WERI-Rb-1 (cell line): ENCODE measurements around the gene SORBS1.

Experiments used
- DNase-seq: peaks from one replicate; pipeline ENCODE4 v3.0.0-alpha.2; 2020
- H3K27ac ChIP-seq: fragments of 250-450 bp; sonication (Bioruptor Pico); 2 replicates; pipeline ENCODE4 v1.5.1; 2020; ENCODE audit warnings: mild to moderate bottlenecking, moderate library complexity
- H3K27me3 ChIP-seq: fragments of 250-450 bp; sonication (Bioruptor Pico); 2 replicates; pipeline ENCODE4 v1.5.1; 2021; ENCODE audit warnings: mild to moderate bottlenecking, low read depth, moderate library complexity; ENCODE audit not compliant: insufficient read depth, severe bottlenecking
- H3K36me3 ChIP-seq: fragments of 250-450 bp; sonication (Bioruptor Pico); 2 replicates; pipeline ENCODE4 v1.5.1; 2020; ENCODE audit warnings: mild to moderate bottlenecking, moderate library complexity
- H3K4me3 ChIP-seq: 2 replicates; pipeline ENCODE4 v1.5.1; 2011; ENCODE audit warnings: low read depth, mild to moderate bottlenecking, control low read depth, low read length
- H3K9me3 ChIP-seq: fragments of 250-450 bp; sonication (Bioruptor Pico); 2 replicates; pipeline ENCODE4 v1.5.1; 2021; ENCODE audit warnings: mild to moderate bottlenecking, moderate library complexity; ENCODE audit not compliant: severe bottlenecking
- TF ChIP-seq, protein P1 (sequence below): IDR thresholded peaks from 2 replicates; pipeline ENCODE4 v1.5.1; 2011; ENCODE audit warnings: low read depth, mild to moderate bottlenecking, control low read depth, inconsistent platforms, low read length

SORBS1 gene

DNA sequence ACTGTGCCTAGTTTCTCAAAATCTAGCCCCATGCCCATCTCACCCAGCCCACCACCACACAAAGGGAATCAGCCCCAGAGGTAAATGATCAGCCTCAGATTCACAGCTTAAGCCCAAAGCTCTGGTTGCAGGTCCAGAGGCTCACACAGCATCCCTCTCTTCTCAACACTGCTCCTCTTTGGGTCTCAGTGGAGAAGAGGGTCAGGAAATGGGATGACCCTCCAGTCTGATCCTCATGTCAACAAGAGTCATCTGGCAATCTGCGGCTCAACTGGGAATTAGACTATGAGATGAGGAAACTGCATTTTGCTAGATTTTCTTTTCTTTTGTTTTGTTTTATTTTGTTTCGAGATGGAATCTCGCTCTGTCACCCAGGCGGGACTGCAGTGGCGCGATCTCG, 144.2 kb downstream of the SORBS1 start:
- no peak overlapping the region for H3K27ac ChIP-seq
- H3K36me3 ChIP-seq: no peaks in the 10 kb centered on the region
- no peaks in the 10 kb centered on the region for H3K9me3 ChIP-seq
- TF ChIP-seq, protein P1, sequence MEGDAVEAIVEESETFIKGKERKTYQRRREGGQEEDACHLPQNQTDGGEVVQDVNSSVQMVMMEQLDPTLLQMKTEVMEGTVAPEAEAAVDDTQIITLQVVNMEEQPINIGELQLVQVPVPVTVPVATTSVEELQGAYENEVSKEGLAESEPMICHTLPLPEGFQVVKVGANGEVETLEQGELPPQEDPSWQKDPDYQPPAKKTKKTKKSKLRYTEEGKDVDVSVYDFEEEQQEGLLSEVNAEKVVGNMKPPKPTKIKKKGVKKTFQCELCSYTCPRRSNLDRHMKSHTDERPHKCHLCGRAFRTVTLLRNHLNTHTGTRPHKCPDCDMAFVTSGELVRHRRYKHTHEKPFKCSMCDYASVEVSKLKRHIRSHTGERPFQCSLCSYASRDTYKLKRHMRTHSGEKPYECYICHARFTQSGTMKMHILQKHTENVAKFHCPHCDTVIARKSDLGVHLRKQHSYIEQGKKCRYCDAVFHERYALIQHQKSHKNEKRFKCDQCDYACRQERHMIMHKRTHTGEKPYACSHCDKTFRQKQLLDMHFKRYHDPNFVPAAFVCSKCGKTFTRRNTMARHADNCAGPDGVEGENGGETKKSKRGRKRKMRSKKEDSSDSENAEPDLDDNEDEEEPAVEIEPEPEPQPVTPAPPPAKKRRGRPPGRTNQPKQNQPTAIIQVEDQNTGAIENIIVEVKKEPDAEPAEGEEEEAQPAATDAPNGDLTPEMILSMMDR: no peak
- DNase-seq: no peak
- no peak overlapping the region for H3K4me3 ChIP-seq
- no peaks in the 10 kb centered on the region for H3K27me3 ChIP-seq

DNA sequence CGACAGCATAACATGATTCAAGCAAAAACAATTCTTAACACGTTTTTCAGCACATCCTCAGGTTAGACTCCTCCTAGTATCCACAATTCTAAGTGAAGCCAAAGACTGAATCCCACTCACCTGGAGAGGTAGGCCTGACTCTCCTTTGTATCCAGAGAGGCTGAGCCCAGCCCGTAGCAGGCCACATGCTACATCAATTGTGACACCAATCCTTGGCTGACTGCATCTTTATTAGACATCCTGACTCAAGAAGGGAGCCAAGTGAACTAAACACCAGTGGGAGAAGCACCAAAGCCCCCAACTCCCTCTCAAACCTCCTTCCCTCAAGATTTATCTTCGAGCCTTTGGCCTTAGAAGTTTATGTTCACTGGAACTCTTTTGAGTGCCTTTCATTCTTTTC, 144.9 kb downstream of the SORBS1 start:
- TF ChIP-seq, protein P1: no peak
- no peak overlapping the region for H3K4me3 ChIP-seq
- H3K27ac ChIP-seq: no peak overlapping the region
- H3K27me3 ChIP-seq: no peaks in the 10 kb centered on the region
- DNase-seq: no peak
- no peaks in the 10 kb centered on the region for H3K36me3 ChIP-seq
- no peaks in the 10 kb centered on the region for H3K9me3 ChIP-seq

DNA sequence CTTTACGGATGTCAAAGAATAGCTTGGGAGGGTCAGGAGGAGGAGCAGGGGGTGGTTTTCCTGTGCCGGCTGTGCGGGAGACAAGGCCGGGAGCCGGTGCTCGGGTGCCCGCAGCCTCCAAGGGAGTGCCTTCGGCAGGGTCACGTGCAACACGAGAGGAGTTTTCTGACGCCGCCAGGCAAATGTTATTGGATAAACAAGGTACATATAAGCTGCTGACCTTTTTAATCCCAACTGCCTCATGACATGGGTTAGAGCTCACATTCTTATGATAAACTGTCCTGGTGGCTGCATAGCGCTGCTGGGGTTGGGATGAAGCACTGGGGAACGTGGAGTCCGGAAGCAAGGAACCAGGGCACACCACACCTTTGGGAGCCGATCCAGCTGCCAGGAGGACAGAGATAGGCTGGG, 145.5 kb downstream of the SORBS1 start:
- H3K27ac ChIP-seq: no peak overlapping the region
- no peak overlapping the region for H3K4me3 ChIP-seq
- DNase-seq: no peak
- no peaks in the 10 kb centered on the region for H3K36me3 ChIP-seq
- no peaks in the 10 kb centered on the region for H3K27me3 ChIP-seq
- no peaks in the 10 kb centered on the region for H3K9me3 ChIP-seq
- TF ChIP-seq, protein P1: no peak

DNA sequence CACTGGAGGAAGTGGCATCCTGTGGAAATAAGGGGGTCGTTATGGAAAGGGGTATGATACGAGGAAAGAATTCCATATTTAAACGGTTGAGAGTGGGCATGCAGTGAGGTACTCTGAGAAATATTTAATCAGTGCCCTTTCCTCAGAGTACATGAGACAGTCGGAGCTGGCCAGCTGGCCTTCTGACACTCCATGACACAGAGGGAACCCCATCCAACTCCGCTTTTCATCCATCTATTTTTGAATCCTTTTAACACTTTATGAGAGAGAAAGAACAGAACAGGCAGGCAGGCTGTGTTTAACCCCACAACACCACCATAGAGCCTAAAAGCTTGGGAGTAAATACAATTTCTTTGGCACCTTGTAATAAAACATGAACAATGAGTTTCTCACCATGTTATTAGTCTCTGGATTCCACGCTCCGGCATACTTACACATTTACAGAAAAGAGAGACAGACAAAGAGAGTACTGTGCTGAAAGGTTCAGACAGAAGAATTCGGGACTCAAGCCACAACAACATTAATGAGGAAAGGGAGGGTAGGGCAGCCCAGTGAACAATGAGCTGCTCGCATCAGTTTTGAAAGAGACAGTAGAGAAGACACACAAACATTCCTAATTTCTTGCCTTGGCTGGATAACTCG, 146.2 kb downstream of the SORBS1 start:
- no peaks in the 10 kb centered on the region for H3K9me3 ChIP-seq
- H3K4me3 ChIP-seq: no peak overlapping the region
- no peaks in the 10 kb centered on the region for H3K27me3 ChIP-seq
- no peak for DNase-seq
- no peak overlapping the region for H3K27ac ChIP-seq
- H3K36me3 ChIP-seq: no peaks in the 10 kb centered on the region
- TF ChIP-seq, protein P1: no peak

DNA sequence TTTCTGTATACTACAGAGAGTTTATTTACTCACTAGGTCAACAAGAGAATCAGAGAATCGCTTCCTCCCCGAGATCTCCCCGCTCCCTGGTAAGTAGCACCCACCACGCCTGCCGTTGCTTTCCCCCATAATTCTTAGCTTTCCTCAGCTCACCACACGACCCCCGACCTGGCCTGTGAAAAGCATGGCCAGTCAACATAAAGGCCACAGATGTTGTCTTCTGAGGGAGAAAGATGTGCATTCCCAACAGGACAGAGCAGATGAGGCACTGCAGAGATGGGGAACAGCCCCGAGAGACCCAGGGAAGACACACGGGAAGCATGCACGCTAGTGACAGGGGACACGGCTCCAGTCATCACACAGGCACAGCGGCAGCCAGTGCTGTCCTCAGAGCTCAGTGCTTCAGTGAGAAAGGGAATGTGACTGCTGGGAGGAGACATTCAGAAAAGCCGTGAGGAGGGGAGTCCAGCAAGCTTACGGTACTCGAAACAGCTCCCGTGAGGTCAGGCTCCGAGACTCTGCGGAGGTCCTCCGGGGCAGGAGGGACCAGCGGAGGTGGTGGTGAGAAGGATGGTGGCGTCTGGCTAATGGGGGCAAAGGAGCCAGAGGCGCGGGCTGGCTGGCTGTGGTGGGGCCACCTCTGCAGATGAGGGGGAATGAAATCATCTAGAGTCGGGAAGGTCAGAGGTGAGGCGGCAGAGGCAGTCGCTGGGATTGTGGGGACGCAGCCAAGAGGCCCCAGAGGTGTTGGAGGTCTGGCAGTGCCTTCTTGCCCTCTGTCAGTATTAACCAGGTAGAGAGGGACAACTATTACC, 146.9 kb downstream of the SORBS1 start:
- DNase-seq: no peak
- H3K36me3 ChIP-seq: no peaks in the 10 kb centered on the region
- no peaks in the 10 kb centered on the region for H3K27me3 ChIP-seq
- H3K27ac ChIP-seq: no peak overlapping the region
- no peak overlapping the region for H3K4me3 ChIP-seq
- TF ChIP-seq, protein P1: no peak
- no peaks in the 10 kb centered on the region for H3K9me3 ChIP-seq
